ENCODE measurements around the gene KLHL7.

GRCh38 chr7:23216021-23216420, 110.4 kb downstream of the KLHL7 start:
- TF ChIP-seq CTCF (IDR thresholded peaks at IDR 0.05 in 2 of 3, conservative IDR thresholded peaks at IDR 0.05 in 1 of 3; ENCODE audit: borderline replicate concordance in 1 of 3, insufficient read depth in 1 of 3, low read depth in 2 of 3, low read length in 2 of 3), result no peak
- TF ChIP-seq EZH2phosphoT487 (IDR thresholded peaks at IDR 0.05; ENCODE audit: borderline replicate concordance), result no peak
- no peak for TF ChIP-seq POLR2A (IDR thresholded peaks at IDR 0.05; ENCODE audit: borderline replicate concordance, extremely low read depth, insufficient read depth, insufficient read length)
- no peak for TF ChIP-seq JUND (IDR thresholded peaks at IDR 0.05)
- no peak for TF ChIP-seq EGR1 (IDR thresholded peaks at IDR 0.05; ENCODE audit: low read depth)
- TF ChIP-seq POLR2AphosphoS5 (IDR thresholded peaks at IDR 0.05; ENCODE audit: low read depth, low read length), result no peak
- no peak for TF ChIP-seq SIN3A (IDR thresholded peaks at IDR 0.05; ENCODE audit: low read depth)
- no peak for TF ChIP-seq MAX (IDR thresholded peaks at IDR 0.05)
- no peak for TF ChIP-seq EZH2 (IDR thresholded peaks at IDR 0.05)

Data from HCT116 (cell line).